Tibial nerve (tissue), 4 donors: ENCODE measurements around the gene POLG. TPM values are rescaled to one million over a fixed set of nuclear protein-coding genes. Genes with fewer than 3 reads are reported as not detected.

Experiments
- DNase-seq, 2 donors: peaks; one replicate each; pipeline ENCODE4 v3.0.0-alpha.2; 2019; ENCODE audit warnings: low spot score in 2 of 2
- H3K27ac ChIP-seq, 4 donors: fragments of 200-600 bp; sonication (generic) in 3 of 4; one replicate each; pipeline ENCODE4 v1.5.1; 2017 to 2019; ENCODE audit warnings: mild to moderate bottlenecking in 1 of 4
- H3K27me3 ChIP-seq, 2 donors: fragments of 200-600 bp; sonication (generic) in 1 of 2; one replicate each; pipeline versions ENCODE4 v1.5.1 to v1.6.0; 2017 to 2019
- H3K36me3 ChIP-seq, 3 donors: fragments of 200-600 bp; sonication (generic); one replicate each; pipeline ENCODE4 v1.5.1; 2018 to 2019
- H3K4me1 ChIP-seq, 4 donors: fragments of 200-600 bp; sonication (generic) in 3 of 4; one replicate each; pipeline ENCODE4 v1.5.1; 2017 to 2019
- H3K4me3 ChIP-seq, 4 donors: fragments of 200-600 bp; sonication (generic) in 3 of 4; one replicate each; pipeline ENCODE4 v1.5.1; 2017 to 2019; ENCODE audit warnings: mild to moderate bottlenecking in 1 of 4, moderate library complexity in 1 of 4
- H3K9me3 ChIP-seq, 4 donors: fragments of 200-600 bp; sonication (generic) in 3 of 4; one replicate each; pipeline ENCODE4 v1.5.1; 2017 to 2019
- CTCF ChIP-seq, 5 experiments: fragments of 200-600 bp in 3 of 5; fragments of 450-650 bp in 2 of 5; sonication (generic) in 3 of 5; IDR thresholded peaks; one replicate each; pipeline ENCODE4 v1.5.1; 2016 to 2019; ENCODE audit warnings: antibody characterized with exemption in 5 of 5, mild to moderate bottlenecking in 3 of 5, moderate library complexity in 2 of 5
- EP300 ChIP-seq, 2 donors: sonication (generic); formaldehyde crosslinking; IDR thresholded peaks; one replicate each; pipeline ENCODE4 v1.6.1; 2017; ENCODE audit warnings: antibody characterized with exemption in 2 of 2, mild to moderate bottlenecking in 1 of 2
- POLR2A ChIP-seq, 2 donors: fragments of 450-650 bp; IDR thresholded peaks; one replicate each; pipeline ENCODE4 v1.6.1; 2017; ENCODE audit warnings: antibody characterized with exemption in 2 of 2, mild to moderate bottlenecking in 2 of 2, moderate library complexity in 2 of 2
- WGBS, 2 donors: methylation state at CpG; one replicate each; pipeline ENCODE4 v1.1.5; 2018; 5-methylcytosine and 5-hydroxymethylcytosine counted together
- total RNA-seq, 4 donors: library from RNA; depleted of rRNA; stranded (reverse); fragments of >200 nt; gene quantifications; one replicate each; pipeline ENCODE4 v1.1.0, GENCODE V29; 2016

Gene POLG
- total RNA-seq, 4 donors from 2014 or later = 76.9 to 113 (median 103) TPM

- Histone ChIP-seq H3K9me3 (no peaks in the 10 kb centered on the region), H3K4me1 (peaks cover 0 to 12% (median 1%) of the 10 kb centered on the region in 4 donors), H3K36me3 (no peaks in the 10 kb centered on the region), H3K27ac (peak overlapping the region in 1 of 4 donors; percentile 5), H3K27me3 (no peaks in the 10 kb centered on the region), H3K4me3 (no peak overlapping the region)
- no peak for DNase-seq
- 38 to 42% methylated on average over 7 of the region's 7 CpGs for WGBS, 2 donors
- no peak for TF ChIP-seq EP300 (IDR thresholded peaks at IDR 0.05)
- TF ChIP-seq CTCF (IDR thresholded peaks at IDR 0.05) = no peak
- no peak for TF ChIP-seq POLR2A (IDR thresholded peaks at IDR 0.05)
Measured at GRCh38 chr15:89340573-89340972, 5.9 kb upstream of the POLG start.

GRCh38 chr15:89338036-89338435 lies 3.4 kb upstream of the POLG start:
- no peak overlapping the region for H3K27ac ChIP-seq
- peaks cover 0 to 6% (median 3%) of the 10 kb centered on the region in 3 donors for H3K36me3 ChIP-seq
- H3K4me1 ChIP-seq = peaks cover 0 to 26% (median 12%) of the 10 kb centered on the region in 4 donors
- H3K9me3 ChIP-seq = no peaks in the 10 kb centered on the region
- H3K4me3 ChIP-seq = no peak overlapping the region
- H3K27me3 ChIP-seq = no peaks in the 10 kb centered on the region
- TF ChIP-seq CTCF (IDR thresholded peaks at IDR 0.05) (no peak), EP300 (IDR thresholded peaks at IDR 0.05) (no peak)
- DNase-seq = no peak
- 74 to 83% methylated on average over 5 to 6 of the region's 6 CpGs for WGBS, 2 donors

GRCh38 chr15:89335298-89336041 lies 846 bp upstream of the POLG start:
- no peak for TF ChIP-seq EP300 (IDR thresholded peaks at IDR 0.05)
- Histone ChIP-seq H3K4me1 (peaks cover 4 to 49% (median 35%) of the 10 kb centered on the region in 4 donors), H3K27ac (peak overlapping the region; percentile 51 to 95 (median 85)), H3K9me3 (no peaks in the 10 kb centered on the region), H3K36me3 (peaks cover 0 to 27% (median 8%) of the 10 kb centered on the region in 3 donors), H3K4me3 (peak overlapping the region; percentile 52 to 86 (median 72)), H3K27me3 (no peaks in the 10 kb centered on the region)
- 6 to 7% methylated on average over 39 to 40 of the region's 40 CpGs for WGBS, 2 donors
- DNase-seq = peak; percentile 22 to 24

GRCh38 chr15:89333959-89334509 lies 590 bp downstream of the POLG start:
- Histone ChIP-seq H3K27me3 (no peaks in the 10 kb centered on the region), H3K4me3 (peak overlapping the region; percentile 70 to 86 (median 74)), H3K4me1 (peaks cover 4 to 61% (median 39%) of the 10 kb centered on the region in 4 donors), H3K36me3 (peaks cover 0 to 42% (median 17%) of the 10 kb centered on the region in 3 donors), H3K27ac (peak overlapping the region; percentile 79 to 95 (median 90)), H3K9me3 (no peaks in the 10 kb centered on the region)
- TF ChIP-seq POLR2A (IDR thresholded peaks at IDR 0.05) (no peak), EP300 (IDR thresholded peaks at IDR 0.05) (no peak), CTCF (IDR thresholded peaks at IDR 0.05) (no peak)
- 2 to 4% methylated on average over 17 of the region's 43 CpGs for WGBS, 2 donors
- no peak for DNase-seq

GRCh38 chr15:89333011-89333860 lies 1.4 kb downstream of the POLG start:
- Histone ChIP-seq H3K27ac (peak overlapping the region in 2 of 4 donors; percentile 88 to 93), H3K4me1 (peaks cover 4 to 68% (median 39%) of the 10 kb centered on the region in 4 donors), H3K27me3 (no peaks in the 10 kb centered on the region), H3K9me3 (no peaks in the 10 kb centered on the region), H3K36me3 (peaks cover 0 to 50% (median 25%) of the 10 kb centered on the region in 3 donors), H3K4me3 (peak overlapping the region; percentile 70 to 86 (median 74))
- WGBS, 2 donors = 86 to 89% methylated on average over 29 to 34 of the region's 57 CpGs
- TF ChIP-seq POLR2A (IDR thresholded peaks at IDR 0.05) = no peak
- no peak for TF ChIP-seq EP300 (IDR thresholded peaks at IDR 0.05)
- TF ChIP-seq CTCF (IDR thresholded peaks at IDR 0.05) = no peak
- DNase-seq = no peak
